Tibial nerve (tissue), 3 donors: ENCODE data around the gene NR2F2.

Experiments used
- POLR2A ChIP-seq, 2 donors: fragments of 450-650 bp; IDR thresholded peaks; one replicate each; pipeline ENCODE4 v1.6.1; 2017; ENCODE audit warnings: antibody characterized with exemption in 2 of 2, mild to moderate bottlenecking in 2 of 2, moderate library complexity in 2 of 2
- TF ChIP-seq, protein P1 (sequence below), 5 experiments: fragments of 200-600 bp in 3 of 5; fragments of 450-650 bp in 2 of 5; sonication (generic) in 3 of 5; IDR thresholded peaks; one replicate each; pipeline ENCODE4 v1.5.1; 2016 to 2019; ENCODE audit warnings: antibody characterized with exemption in 5 of 5, mild to moderate bottlenecking in 3 of 5, moderate library complexity in 2 of 5

DNA sequence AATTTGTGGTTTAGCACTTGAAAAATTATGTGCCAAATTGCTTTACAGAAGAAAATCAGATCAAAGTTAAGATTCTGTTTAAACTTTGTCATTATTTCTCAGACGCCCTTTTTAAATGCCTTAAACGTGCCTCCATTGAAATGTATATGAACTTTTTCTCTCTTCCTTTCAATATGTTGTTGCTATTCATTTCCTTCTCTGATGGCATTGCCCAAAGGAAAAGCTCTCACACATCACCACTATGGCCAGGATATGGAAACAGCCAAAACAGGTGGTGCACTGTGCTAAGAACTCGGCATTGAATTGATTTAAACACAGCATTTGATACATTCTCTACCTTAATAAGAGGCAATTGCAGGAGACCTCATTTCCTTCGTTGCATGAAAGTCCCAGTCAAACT lies 35.7 kb upstream of the NR2F2 start:
- no peak for TF ChIP-seq POLR2A (IDR thresholded peaks at IDR 0.05)
- TF ChIP-seq, protein P1, sequence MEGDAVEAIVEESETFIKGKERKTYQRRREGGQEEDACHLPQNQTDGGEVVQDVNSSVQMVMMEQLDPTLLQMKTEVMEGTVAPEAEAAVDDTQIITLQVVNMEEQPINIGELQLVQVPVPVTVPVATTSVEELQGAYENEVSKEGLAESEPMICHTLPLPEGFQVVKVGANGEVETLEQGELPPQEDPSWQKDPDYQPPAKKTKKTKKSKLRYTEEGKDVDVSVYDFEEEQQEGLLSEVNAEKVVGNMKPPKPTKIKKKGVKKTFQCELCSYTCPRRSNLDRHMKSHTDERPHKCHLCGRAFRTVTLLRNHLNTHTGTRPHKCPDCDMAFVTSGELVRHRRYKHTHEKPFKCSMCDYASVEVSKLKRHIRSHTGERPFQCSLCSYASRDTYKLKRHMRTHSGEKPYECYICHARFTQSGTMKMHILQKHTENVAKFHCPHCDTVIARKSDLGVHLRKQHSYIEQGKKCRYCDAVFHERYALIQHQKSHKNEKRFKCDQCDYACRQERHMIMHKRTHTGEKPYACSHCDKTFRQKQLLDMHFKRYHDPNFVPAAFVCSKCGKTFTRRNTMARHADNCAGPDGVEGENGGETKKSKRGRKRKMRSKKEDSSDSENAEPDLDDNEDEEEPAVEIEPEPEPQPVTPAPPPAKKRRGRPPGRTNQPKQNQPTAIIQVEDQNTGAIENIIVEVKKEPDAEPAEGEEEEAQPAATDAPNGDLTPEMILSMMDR (IDR thresholded peaks at IDR 0.05) = no peak
